ENCODE data around the gene CRY2. TPM values are rescaled to one million over a fixed set of nuclear protein-coding genes. Genes with fewer than 3 reads are reported as not detected.

The CRY2 gene
- total RNA-seq, 2 donors from 2014 or later, result 24.6 to 65.9 TPM

- DNase-seq, result peak; percentile 58 to 73 (median 62)
- TF ChIP-seq POLR2A (IDR thresholded peaks at IDR 0.05) (peak in 2 of 3 donors; percentile 30 to 35), CTCF (IDR thresholded peaks at IDR 0.05) (peak in 2 of 7 experiments; percentile 20)
- Histone ChIP-seq H3K4me1 (peaks cover 71% of the 10 kb centered on the region), H3K27me3 (no peaks in the 10 kb centered on the region), H3K36me3 (replicated peaks in 1 of 2; ENCODE audit: insufficient read depth in 1 of 2, low read depth in 2 of 2) (no peaks in the 10 kb centered on the region), H3K4me3 (peak overlapping the region in 1 of 2 donors; percentile 94), H3K9me3 (no peaks in the 10 kb centered on the region), H3K27ac (peak overlapping the region; percentile 95 to 98 (median 97))
- peak; percentile 15 for ATAC-seq
- 13 to 16% methylated on average over 8 of the region's 8 CpGs for WGBS, 2 donors
- intact Hi-C loops (cut with DNase I), result no loop called here
Observed at GRCh38 chr11:45848654-45849081, 1.4 kb downstream of the CRY2 start.

- DNase-seq (no peak), ATAC-seq (no peak)
- TF ChIP-seq POLR2A (IDR thresholded peaks at IDR 0.05) (no peak), CTCF (IDR thresholded peaks at IDR 0.05) (no peak)
- WGBS, 2 donors, result 56 to 73% methylated on average over 2 of the region's 2 CpGs
- Histone ChIP-seq H3K36me3 (replicated peaks in 1 of 2; ENCODE audit: insufficient read depth in 1 of 2, low read depth in 2 of 2) (no peaks in the 10 kb centered on the region), H3K4me1 (peaks cover 60% of the 10 kb centered on the region), H3K4me3 (no peak overlapping the region), H3K27me3 (no peaks in the 10 kb centered on the region), H3K9me3 (no peaks in the 10 kb centered on the region), H3K27ac (no peak overlapping the region)
- intact Hi-C loops (cut with DNase I), result no loop called here
Observed at GRCh38 chr11:45850446-45850845, 3.2 kb downstream of the CRY2 start.

- Histone ChIP-seq H3K27me3 (no peaks in the 10 kb centered on the region), H3K4me1 (peaks cover 68% of the 10 kb centered on the region), H3K36me3 (replicated peaks in 1 of 2; ENCODE audit: insufficient read depth in 1 of 2, low read depth in 2 of 2) (no peaks in the 10 kb centered on the region), H3K27ac (peak overlapping the region in 1 of 4 donors; percentile 13), H3K9me3 (no peaks in the 10 kb centered on the region), H3K4me3 (no peak overlapping the region)
- ATAC-seq, result no peak
- TF ChIP-seq POLR2A (IDR thresholded peaks at IDR 0.05) (no peak), CTCF (IDR thresholded peaks at IDR 0.05) (no peak)
- no peak for DNase-seq
- intact Hi-C loops (cut with DNase I), result no loop called here
- WGBS, 2 donors, result 63 to 78% methylated on average over 2 of the region's 2 CpGs
Observed at GRCh38 chr11:45851228-45851627, 4.0 kb downstream of the CRY2 start.

- TF ChIP-seq POLR2A (IDR thresholded peaks at IDR 0.05), result no peak
- Histone ChIP-seq H3K4me3 (no peak overlapping the region), H3K27ac (peak overlapping the region in 2 of 4 donors; percentile 8 to 13)
Observed at GRCh38 chr11:45852018-45852711, 4.9 kb downstream of the CRY2 start.

GRCh38 chr11:45852712-45853101, 5.4 kb downstream of the CRY2 start:
- ATAC-seq (no peak), DNase-seq (no peak)
- Histone ChIP-seq H3K9me3 (no peaks in the 10 kb centered on the region), H3K36me3 (replicated peaks in 1 of 2; ENCODE audit: insufficient read depth in 1 of 2, low read depth in 2 of 2) (no peaks in the 10 kb centered on the region), H3K4me1 (peaks cover 75% of the 10 kb centered on the region), H3K27ac (peak overlapping the region in 1 of 4 donors; percentile 8), H3K27me3 (no peaks in the 10 kb centered on the region), H3K4me3 (no peak overlapping the region)
- intact Hi-C loops (cut with DNase I), result no loop called here
- peak in 1 of 7 experiments; percentile 7 for TF ChIP-seq CTCF (IDR thresholded peaks at IDR 0.05)
- no peak for TF ChIP-seq POLR2A (IDR thresholded peaks at IDR 0.05)
- WGBS, 2 donors, result 0 to 9% methylated on average over 1 of the region's 1 CpG

More at GRCh38 chr11:45852018-45852711, 4.9 kb downstream of the CRY2 start:
- DNase-seq (no peak), ATAC-seq (no peak)
- Histone ChIP-seq H3K4me1 (peaks cover 70% of the 10 kb centered on the region), H3K9me3 (no peaks in the 10 kb centered on the region), H3K36me3 (replicated peaks in 1 of 2; ENCODE audit: insufficient read depth in 1 of 2, low read depth in 2 of 2) (no peaks in the 10 kb centered on the region), H3K27me3 (no peaks in the 10 kb centered on the region)
- intact Hi-C loops (cut with DNase I), result no loop called here
- WGBS, 2 donors, result 62 to 68% methylated on average over 4 of the region's 4 CpGs
